ENCODE measurements around the gene TMEM165. TPM values are rescaled to one million over a fixed set of nuclear protein-coding genes. Genes with fewer than 3 reads are reported as not detected.
A peak's percentile ranks its signal among the peaks of the same experiment; 100 is the strongest.

TMEM165 gene
- total and polyA plus RNA-seq, 5 experiments from 2014 or later, result 16.0 to 63.3 (median 32.7) TPM

- Mint-ChIP-seq H3K36me3 (peaks cover 0 to 77% (median 8%) of the 10 kb centered on the region in 3 donors), H3K27me3 (no peaks in the 10 kb centered on the region), H3K27ac (peak overlapping the region in 2 of 10 donors; percentile 15 to 45), H3K9me3 (no peaks in the 10 kb centered on the region), H3K4me3 (no peak overlapping the region), H3K4me1 (peaks cover 2 to 12% (median 9%) of the 10 kb centered on the region in 4 donors)
- no peak for ATAC-seq
- no peak for DNase-seq
- POLR2A ChIA-PET, result no interaction called here
These were observed 29.0 kb downstream of the TMEM165 start for GRCh38 chr4:55424791-55425190.

GRCh38 chr4:55431710-55432336 lies 36.1 kb downstream of the TMEM165 start:
- Mint-ChIP-seq H3K36me3 (peaks cover 0 to 64% (median 6%) of the 10 kb centered on the region in 3 donors), H3K9me3 (no peaks in the 10 kb centered on the region), H3K4me1 (peaks cover 6 to 15% (median 11%) of the 10 kb centered on the region in 4 donors), H3K27ac (peak overlapping the region in 4 of 10 donors; percentile 3 to 69 (median 64)), H3K4me3 (no peak overlapping the region), H3K27me3 (no peaks in the 10 kb centered on the region)
- POLR2A ChIA-PET, result no interaction called here
- ATAC-seq (no peak), DNase-seq (no peak)

- peak in 2 of 10 donors; percentile 9 to 12 for DNase-seq
- peak overlapping the region; percentile 34 to 86 (median 70) for H3K27ac Mint-ChIP-seq
- ATAC-seq, result peak; percentile 49 to 65
- H3K4me3 Mint-ChIP-seq, result no peak overlapping the region
- no peaks in the 10 kb centered on the region for H3K27me3 Mint-ChIP-seq
- POLR2A ChIA-PET, result interaction anchor here (0.8 kb wide), 1 partner anchor 251 kb away, joined by 4 read pairs; no protein-coding TSS in a partner anchor
- H3K9me3 Mint-ChIP-seq, result no peaks in the 10 kb centered on the region
- peaks cover 6 to 16% (median 11%) of the 10 kb centered on the region in 4 donors for H3K4me1 Mint-ChIP-seq
- H3K36me3 Mint-ChIP-seq, result peaks cover 0 to 67% (median 6%) of the 10 kb centered on the region in 3 donors
These were observed 39.5 kb downstream of the TMEM165 start for GRCh38 chr4:55435141-55435841.

GRCh38 chr4:55437356-55437796 lies 41.6 kb downstream of the TMEM165 start:
- DNase-seq (no peak), ATAC-seq (no peak)
- H3K4me3 Mint-ChIP-seq, result no peak overlapping the region
- POLR2A ChIA-PET, result interaction anchor here (0.7 to 1.9 kb wide), 2 partner anchors 11 to 109 kb away, joined by 4 to 6 read pairs; partner anchors contain the start of gene CLOCK
- peak overlapping the region in 3 of 10 donors; percentile 2 to 30 (median 23) for H3K27ac Mint-ChIP-seq
- H3K9me3 Mint-ChIP-seq, result no peaks in the 10 kb centered on the region
- H3K4me1 Mint-ChIP-seq, result peaks cover 6 to 16% (median 11%) of the 10 kb centered on the region in 4 donors
- H3K27me3 Mint-ChIP-seq, result no peaks in the 10 kb centered on the region
- peaks cover 0 to 70% (median 10%) of the 10 kb centered on the region in 3 donors for H3K36me3 Mint-ChIP-seq

GRCh38 chr4:55437823-55438222 lies 42.1 kb downstream of the TMEM165 start:
- Mint-ChIP-seq H3K36me3 (peaks cover 0 to 73% (median 14%) of the 10 kb centered on the region in 3 donors), H3K4me1 (peaks cover 6 to 16% (median 11%) of the 10 kb centered on the region in 4 donors), H3K27me3 (no peaks in the 10 kb centered on the region), H3K4me3 (no peak overlapping the region), H3K27ac (peak overlapping the region in 1 of 10 donors; percentile 2), H3K9me3 (no peaks in the 10 kb centered on the region)
- ATAC-seq, result no peak
- DNase-seq, result no peak
- POLR2A ChIA-PET, result interaction anchor here (1.9 kb wide), 1 partner anchor 108 kb away, joined by 6 read pairs; the partner anchor contains the start of gene CLOCK

GRCh38 chr4:55438314-55438713 lies 42.6 kb downstream of the TMEM165 start:
- DNase-seq, result no peak
- peaks cover 0 to 72% (median 15%) of the 10 kb centered on the region in 3 donors for H3K36me3 Mint-ChIP-seq
- ATAC-seq, result no peak
- no peaks in the 10 kb centered on the region for H3K27me3 Mint-ChIP-seq
- POLR2A ChIA-PET, result interaction anchor here (1.9 kb wide), 1 partner anchor 108 kb away, joined by 6 read pairs; the partner anchor contains the start of gene CLOCK
- peak overlapping the region in 2 of 10 donors; percentile 19 to 37 for H3K27ac Mint-ChIP-seq
- H3K9me3 Mint-ChIP-seq, result no peaks in the 10 kb centered on the region
- no peak overlapping the region for H3K4me3 Mint-ChIP-seq
- peaks cover 6 to 16% (median 11%) of the 10 kb centered on the region in 4 donors for H3K4me1 Mint-ChIP-seq

GRCh38 chr4:55439023-55439422 lies 43.3 kb downstream of the TMEM165 start:
- Mint-ChIP-seq H3K4me1 (peaks cover 6 to 16% (median 11%) of the 10 kb centered on the region in 4 donors), H3K27ac (peak overlapping the region in 2 of 10 donors; percentile 19 to 33), H3K9me3 (no peaks in the 10 kb centered on the region), H3K27me3 (no peaks in the 10 kb centered on the region), H3K36me3 (peaks cover 0 to 74% (median 17%) of the 10 kb centered on the region in 3 donors), H3K4me3 (no peak overlapping the region)
- DNase-seq, result no peak
- POLR2A ChIA-PET, result no interaction called here
- no peak for ATAC-seq

GRCh38 chr4:55440786-55441185 lies 45.0 kb downstream of the TMEM165 start:
- Mint-ChIP-seq H3K27ac (peak overlapping the region in 3 of 10 donors; percentile 32 to 72 (median 60)), H3K36me3 (peaks cover 0 to 65% (median 16%) of the 10 kb centered on the region in 3 donors), H3K27me3 (no peaks in the 10 kb centered on the region), H3K9me3 (no peaks in the 10 kb centered on the region), H3K4me1 (peaks cover 0 to 7% (median 1%) of the 10 kb centered on the region in 4 donors), H3K4me3 (no peak overlapping the region)
- DNase-seq (no peak), ATAC-seq (no peak)
- POLR2A ChIA-PET, result no interaction called here

- H3K27me3 Mint-ChIP-seq, result no peaks in the 10 kb centered on the region
- peaks cover 0 to 58% (median 16%) of the 10 kb centered on the region in 3 donors for H3K36me3 Mint-ChIP-seq
- H3K9me3 Mint-ChIP-seq, result no peaks in the 10 kb centered on the region
- ATAC-seq (no peak), DNase-seq (no peak)
- peaks cover 0 to 5% (median 1%) of the 10 kb centered on the region in 4 donors for H3K4me1 Mint-ChIP-seq
- H3K27ac Mint-ChIP-seq, result peak overlapping the region in 1 of 10 donors; percentile 48
- H3K4me3 Mint-ChIP-seq, result no peak overlapping the region
- POLR2A ChIA-PET, result no interaction called here
These were observed 46.8 kb downstream of the TMEM165 start for GRCh38 chr4:55442541-55442940.

- peaks cover 6 to 61% (median 16%) of the 10 kb centered on the region in 3 donors for H3K36me3 Mint-ChIP-seq
- ATAC-seq (peak in 1 of 2 donors; percentile 35), DNase-seq (no peak)
- H3K4me3 Mint-ChIP-seq, result no peak overlapping the region
- peak overlapping the region in 1 of 10 donors; percentile 46 for H3K27ac Mint-ChIP-seq
- H3K4me1 Mint-ChIP-seq, result peaks cover 0 to 12% (median 10%) of the 10 kb centered on the region in 4 donors
- H3K27me3 Mint-ChIP-seq, result no peaks in the 10 kb centered on the region
- H3K9me3 Mint-ChIP-seq, result no peaks in the 10 kb centered on the region
- POLR2A ChIA-PET, result interaction anchor here (0.7 kb wide), 2 partner anchors 307 to 589 kb away, joined by 3 to 6 read pairs; no protein-coding TSS in a partner anchor
These were observed 49.1 kb downstream of the TMEM165 start for GRCh38 chr4:55444827-55445226.

- Mint-ChIP-seq H3K27me3 (no peaks in the 10 kb centered on the region), H3K27ac (peak overlapping the region in 6 of 10 donors; percentile 7 to 53 (median 30)), H3K4me3 (no peak overlapping the region), H3K36me3 (peaks cover 10 to 67% (median 17%) of the 10 kb centered on the region in 3 donors), H3K9me3 (no peaks in the 10 kb centered on the region), H3K4me1 (peaks cover 0 to 12% (median 10%) of the 10 kb centered on the region in 4 donors)
- no peak for DNase-seq
- ATAC-seq, result no peak
- POLR2A ChIA-PET, result no interaction called here
These were observed 50.3 kb downstream of the TMEM165 start for GRCh38 chr4:55445921-55446577.

- POLR2A ChIA-PET, result no interaction called here
- no peak overlapping the region for H3K4me3 Mint-ChIP-seq
- DNase-seq (no peak), ATAC-seq (no peak)
- H3K27me3 Mint-ChIP-seq, result no peaks in the 10 kb centered on the region
- peaks cover 0 to 12% (median 10%) of the 10 kb centered on the region in 4 donors for H3K4me1 Mint-ChIP-seq
- peaks cover 10 to 67% (median 18%) of the 10 kb centered on the region in 3 donors for H3K36me3 Mint-ChIP-seq
- no peaks in the 10 kb centered on the region for H3K9me3 Mint-ChIP-seq
- peak overlapping the region in 2 of 10 donors; percentile 15 to 46 for H3K27ac Mint-ChIP-seq
These were observed 50.8 kb downstream of the TMEM165 start for GRCh38 chr4:55446578-55446922.

Data from naive thymus-derived CD8-positive, alpha-beta T cell (primary cell).